PC-9 (cell line): ENCODE results near the gene SMARCA2. TPM values are rescaled to one million over a fixed set of nuclear protein-coding genes. Genes with fewer than 3 reads are reported as not detected.

Source experiments
- Bru-seq: library from RNA; stranded (reverse); fragments of 400-500 nt; gene quantifications from one replicate; lab custom pipeline; 2021; lab: Mats Ljungman, UMichigan
- BruChase-seq, 2 experiments: library from RNA; stranded (reverse); fragments of 400-500 nt; gene quantifications; one replicate each; lab custom pipeline; 2021; lab: Mats Ljungman, UMichigan
- BruUV-seq: library from RNA; stranded (reverse); fragments of 400-500 nt; replicated peaks from 2 replicates; lab custom pipeline; 2021; lab: Mats Ljungman, UMichigan
- CTCF ChIA-PET: fragments of 300-600 bp; sonication (Branson Sonifier 250); formaldehyde crosslinking; loops from one replicate; lab custom pipeline; 2022; ENCODE audit warnings: antibody characterized with exemption; lab: Charles Lee
- POLR2A ChIA-PET: fragments of 300-600 bp; sonication (Branson Sonifier 250); formaldehyde crosslinking; loops from one replicate; lab custom pipeline; 2022; ENCODE audit warnings: antibody characterized with exemption; ENCODE audit not compliant: unreplicated experiment; lab: Charles Lee
- DNase-seq, 2 experiments: peaks; one replicate each; pipeline versions ENCODE4 v3.0.0 to v3.0.0-alpha.2; 2015 to 2022; ENCODE audit warnings: mixed read lengths in 1 of 2
- H2AFZ ChIP-seq: fragments of 200-600 bp; sonication (generic); 2 replicates; pipeline ENCODE4 v1.8.1; 2017; ENCODE audit warnings: antibody characterized with exemption
- H3F3A ChIP-seq: fragments of 200-600 bp; sonication (generic); 2 replicates; pipeline ENCODE4 v1.8.1; 2017; ENCODE audit warnings: antibody characterized with exemption, mild to moderate bottlenecking, low read depth; ENCODE audit not compliant: insufficient read depth
- H3K27ac ChIP-seq: fragments of 200-600 bp; sonication (generic); 2 replicates; pipeline ENCODE4 v1.6.1; 2016; ENCODE audit warnings: mixed run types
- H3K27me3 ChIP-seq: fragments of 200-600 bp; sonication (generic); 2 replicates; pipeline ENCODE4 v1.6.1; 2016; ENCODE audit warnings: low read depth, mixed run types; ENCODE audit not compliant: insufficient read depth
- H3K36me3 ChIP-seq: fragments of 200-600 bp; sonication (generic); 2 replicates; pipeline ENCODE4 v1.6.1; 2016; ENCODE audit warnings: low read depth, mixed run types
- H3K4me1 ChIP-seq: fragments of 200-600 bp; sonication (generic); replicated peaks from 2 replicates; pipeline ENCODE4 v1.6.1; 2016; ENCODE audit warnings: mixed run types; ENCODE audit not compliant: insufficient read depth
- H3K4me2 ChIP-seq: fragments of 200-600 bp; sonication (generic); 2 replicates; pipeline ENCODE4 v1.6.1; 2017; ENCODE audit warnings: mixed run types
- H3K4me3 ChIP-seq: fragments of 200-600 bp; sonication (generic); 2 replicates; pipeline ENCODE4 v1.6.1; 2016; ENCODE audit warnings: mixed run types
- H3K79me2 ChIP-seq: fragments of 200-600 bp; sonication (generic); 2 replicates; pipeline ENCODE4 v1.6.1; 2017; ENCODE audit warnings: low read depth, mixed run types
- H3K9me2 ChIP-seq: fragments of 200-600 bp; sonication (generic); 2 replicates; pipeline ENCODE4 v1.8.1; 2017; ENCODE audit warnings: mild to moderate bottlenecking; ENCODE audit not compliant: insufficient read depth
- H3K9me3 ChIP-seq: fragments of 200-600 bp; sonication (generic); 2 replicates; pipeline ENCODE4 v1.8.1; 2016; ENCODE audit warnings: low read depth; ENCODE audit not compliant: insufficient read depth
- H4K20me1 ChIP-seq: fragments of 200-600 bp; sonication (generic); 2 replicates; pipeline ENCODE4 v1.8.1; 2017; ENCODE audit not compliant: insufficient read depth
- CTCF ChIP-seq: fragments of 200-600 bp; sonication (generic); conservative IDR thresholded peaks from 2 replicates; pipeline ENCODE4 v1.6.1; 2017; ENCODE audit warnings: mixed run types, antibody characterized with exemption, mild to moderate bottlenecking, moderate library complexity
- EZH2 ChIP-seq: fragments of 200-600 bp; sonication (generic); IDR thresholded peaks from 2 replicates; pipeline ENCODE4 v1.8.0; 2017; ENCODE audit warnings: antibody characterized with exemption, low read depth
- intact Hi-C: fragments of 100-400 bp; cut with micrococcal nuclease; formaldehyde crosslinking; loops from one replicate; pipeline ENCODE4 v1.10.0; 2022; ENCODE audit not compliant: unreplicated experiment
- long read RNA-seq: library from polyadenylated mRNA; stranded (forward); transcript quantifications from one replicate; pipeline ENCODE4 v2.0.0, GENCODE V29; 2022
- total RNA-seq: library from RNA; stranded (reverse); gene quantifications from 2 replicates; pipeline ENCODE4 v1.2.3, GENCODE V29; 2021

The SMARCA2 gene
- total RNA-seq (22.6 and 29.3 TPM in 2 replicates), Bru-seq, nascent RNA (percentile 52 among the genes with signal in this experiment), BruChase-seq, experiment 1, labeled RNA remaining after a 2-hour chase (percentile 45 among the genes with signal in this experiment), BruChase-seq, experiment 2, labeled RNA remaining after a 6-hour chase (percentile 48 among the genes with signal in this experiment)
- long read RNA-seq, full-length matches to known transcripts, result 5 of 25 reads
- long read RNA-seq, partial matches to known transcripts, result 5 of 25 reads
- long read RNA-seq, other reads (novel, unspliced or antisense), result 15 of 25 reads

- ChIA-PET POLR2A (interaction anchor here (0.6 kb wide), 1 partner anchor 1511 kb away, joined by 4 read pairs; the partner anchor contains the start of gene RFX3), CTCF (no interaction called here)
- Histone ChIP-seq H3K9me2 (no peaks in the 10 kb centered on the region), H2AFZ (peak within 1 kb of the TSS; percentile 94), H3K9me3 (no peaks in the 10 kb centered on the region), H3K4me1 (peaks cover 18% of the 10 kb centered on the region), H3K27ac (no peak within 1 kb of the TSS), H3K27me3 (no peaks in the 10 kb centered on the region), H3F3A (peaks cover 11% of the 10 kb centered on the region; the same call in 1 of the 2 replicates), H3K79me2 (no peaks in the 10 kb centered on the region; the same call in 1 of the 2 replicates), H3K4me3 (peak within 1 kb of the TSS; percentile 91), H3K36me3 (no peaks in the 10 kb centered on the region), H4K20me1 (no peaks in the 10 kb centered on the region), H3K4me2 (peak within 1 kb of the TSS; percentile 90)
- intact Hi-C loops, result loop anchor here (5.0 kb wide), 1 partner anchor 827 kb away; the partner anchor contains the start of gene PUM3
- BruUV-seq, result no TSS peak
- DNase-seq, result peak; percentile 82 to 89
- TF ChIP-seq EZH2 (no peak), CTCF (no peak)
Observed at GRCh38 chr9:2014696-2015580, at the start of gene SMARCA2. Gene SMARCA2 (plus strand): TSS chr9:2015347. CDS start chr9:2029023, 13,676 bp downstream.

- Histone ChIP-seq H2AFZ (no peak overlapping the region), H3K9me3 (no peaks in the 10 kb centered on the region), H4K20me1 (no peaks in the 10 kb centered on the region), H3F3A (no peaks in the 10 kb centered on the region), H3K79me2 (no peaks in the 10 kb centered on the region), H3K27me3 (no peaks in the 10 kb centered on the region), H3K27ac (no peak overlapping the region), H3K4me3 (no peak overlapping the region), H3K4me1 (no peaks in the 10 kb centered on the region), H3K9me2 (no peaks in the 10 kb centered on the region), H3K4me2 (no peak overlapping the region), H3K36me3 (no peaks in the 10 kb centered on the region)
- TF ChIP-seq CTCF (no peak), EZH2 (no peak)
- DNase-seq, result no peak
- intact Hi-C loops, result no loop called here
- ChIA-PET POLR2A (no interaction called here), CTCF (no interaction called here)
- BruUV-seq, result no TSS peak
Observed at GRCh38 chr9:1966725-1967366, 48.3 kb upstream of the SMARCA2 start.

GRCh38 chr9:1969160-1969559, 46.0 kb upstream of the SMARCA2 start:
- no peaks in the 10 kb centered on the region for H3K36me3 ChIP-seq
- intact Hi-C loops, result no loop called here
- ChIA-PET POLR2A (no interaction called here), CTCF (no interaction called here)
- H3K4me2 ChIP-seq, result no peak overlapping the region
- no peaks in the 10 kb centered on the region for H3F3A ChIP-seq
- no peaks in the 10 kb centered on the region for H3K9me2 ChIP-seq
- no peaks in the 10 kb centered on the region for H3K27me3 ChIP-seq
- no peaks in the 10 kb centered on the region for H4K20me1 ChIP-seq
- DNase-seq, result no peak
- no peaks in the 10 kb centered on the region for H3K79me2 ChIP-seq
- H3K27ac ChIP-seq, result no peak overlapping the region
- H3K4me3 ChIP-seq, result no peak overlapping the region
- TF ChIP-seq CTCF (no peak), EZH2 (no peak)
- no peak overlapping the region for H2AFZ ChIP-seq
- BruUV-seq, result no TSS peak
- no peaks in the 10 kb centered on the region for H3K4me1 ChIP-seq
- H3K9me3 ChIP-seq, result no peaks in the 10 kb centered on the region
